ENCODE data around the gene WDR46.

WDR46 gene

DNA sequence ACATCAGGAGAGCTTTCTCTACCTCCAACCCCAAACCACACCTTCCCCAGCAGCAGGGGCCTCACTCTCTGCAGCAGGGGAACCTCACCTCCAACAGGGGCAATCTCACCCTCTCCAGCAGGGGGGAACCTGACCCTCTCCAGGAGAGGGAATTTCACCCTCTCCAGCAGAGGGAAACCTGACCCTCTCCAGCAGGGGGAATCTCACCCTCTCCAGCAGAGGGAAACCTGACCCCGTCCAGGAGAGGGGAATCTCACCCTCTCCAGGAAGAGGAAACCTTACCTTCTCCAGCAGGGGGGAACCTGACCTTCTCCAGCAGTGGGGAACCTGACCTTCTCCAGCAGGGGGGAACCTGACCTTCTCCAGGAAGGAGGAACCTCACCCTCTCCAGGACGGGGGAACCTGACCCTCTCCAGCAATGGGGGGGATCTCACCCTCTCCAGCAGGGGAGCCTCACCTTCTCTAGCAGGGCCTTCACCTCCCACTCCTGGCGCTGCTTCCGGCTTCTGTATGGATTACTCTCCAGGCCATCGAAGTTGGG is 9.0 kb downstream of the WDR46 start (continued):
- TF ChIP-seq, protein P1, sequence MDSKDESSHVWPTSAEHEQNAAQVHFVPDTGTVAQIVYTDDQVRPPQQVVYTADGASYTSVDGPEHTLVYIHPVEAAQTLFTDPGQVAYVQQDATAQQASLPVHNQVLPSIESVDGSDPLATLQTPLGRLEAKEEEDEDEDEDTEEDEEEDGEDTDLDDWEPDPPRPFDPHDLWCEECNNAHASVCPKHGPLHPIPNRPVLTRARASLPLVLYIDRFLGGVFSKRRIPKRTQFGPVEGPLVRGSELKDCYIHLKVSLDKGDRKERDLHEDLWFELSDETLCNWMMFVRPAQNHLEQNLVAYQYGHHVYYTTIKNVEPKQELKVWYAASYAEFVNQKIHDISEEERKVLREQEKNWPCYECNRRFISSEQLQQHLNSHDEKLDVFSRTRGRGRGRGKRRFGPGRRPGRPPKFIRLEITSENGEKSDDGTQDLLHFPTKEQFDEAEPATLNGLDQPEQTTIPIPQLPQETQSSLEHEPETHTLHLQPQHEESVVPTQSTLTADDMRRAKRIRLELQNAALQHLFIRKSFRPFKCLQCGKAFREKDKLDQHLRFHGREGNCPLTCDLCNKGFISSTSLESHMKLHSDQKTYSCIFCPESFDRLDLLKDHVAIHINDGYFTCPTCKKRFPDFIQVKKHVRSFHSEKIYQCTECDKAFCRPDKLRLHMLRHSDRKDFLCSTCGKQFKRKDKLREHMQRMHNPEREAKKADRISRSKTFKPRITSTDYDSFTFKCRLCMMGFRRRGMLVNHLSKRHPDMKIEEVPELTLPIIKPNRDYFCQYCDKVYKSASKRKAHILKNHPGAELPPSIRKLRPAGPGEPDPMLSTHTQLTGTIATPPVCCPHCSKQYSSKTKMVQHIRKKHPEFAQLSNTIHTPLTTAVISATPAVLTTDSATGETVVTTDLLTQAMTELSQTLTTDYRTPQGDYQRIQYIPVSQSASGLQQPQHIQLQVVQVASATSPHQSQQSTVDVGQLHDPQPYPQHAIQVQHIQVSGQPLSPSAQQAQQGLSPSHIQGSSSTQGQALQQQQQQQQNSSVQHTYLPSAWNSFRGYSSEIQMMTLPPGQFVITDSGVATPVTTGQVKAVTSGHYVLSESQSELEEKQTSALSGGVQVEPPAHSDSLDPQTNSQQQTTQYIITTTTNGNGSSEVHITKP (tag by site-specific recombination; IDR thresholded peaks at IDR 0.05): peak; percentile 98
- TF ChIP-seq, protein P2, sequence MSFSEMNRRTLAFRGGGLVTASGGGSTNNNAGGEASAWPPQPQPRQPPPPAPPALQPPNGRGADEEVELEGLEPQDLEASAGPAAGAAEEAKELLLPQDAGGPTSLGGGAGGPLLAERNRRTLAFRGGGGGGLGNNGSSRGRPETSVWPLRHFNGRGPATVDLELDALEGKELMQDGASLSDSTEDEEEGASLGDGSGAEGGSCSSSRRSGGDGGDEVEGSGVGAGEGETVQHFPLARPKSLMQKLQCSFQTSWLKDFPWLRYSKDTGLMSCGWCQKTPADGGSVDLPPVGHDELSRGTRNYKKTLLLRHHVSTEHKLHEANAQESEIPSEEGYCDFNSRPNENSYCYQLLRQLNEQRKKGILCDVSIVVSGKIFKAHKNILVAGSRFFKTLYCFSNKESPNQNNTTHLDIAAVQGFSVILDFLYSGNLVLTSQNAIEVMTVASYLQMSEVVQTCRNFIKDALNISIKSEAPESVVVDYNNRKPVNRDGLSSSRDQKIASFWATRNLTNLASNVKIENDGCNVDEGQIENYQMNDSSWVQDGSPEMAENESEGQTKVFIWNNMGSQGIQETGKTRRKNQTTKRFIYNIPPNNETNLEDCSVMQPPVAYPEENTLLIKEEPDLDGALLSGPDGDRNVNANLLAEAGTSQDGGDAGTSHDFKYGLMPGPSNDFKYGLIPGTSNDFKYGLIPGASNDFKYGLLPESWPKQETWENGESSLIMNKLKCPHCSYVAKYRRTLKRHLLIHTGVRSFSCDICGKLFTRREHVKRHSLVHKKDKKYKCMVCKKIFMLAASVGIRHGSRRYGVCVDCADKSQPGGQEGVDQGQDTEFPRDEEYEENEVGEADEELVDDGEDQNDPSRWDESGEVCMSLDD (tag by site-specific recombination; IDR thresholded peaks at IDR 0.05): 0 out of 2 replicates have a peak, but pooled peaks have one; percentile 25
- no peak for TF ChIP-seq ZNF600 (tag by site-specific recombination; IDR thresholded peaks at IDR 0.05)
- TF ChIP-seq ZNF133 (tag by site-specific recombination; IDR thresholded peaks at IDR 0.05): no peak
- TF ChIP-seq ZNF112 (tag by site-specific recombination; IDR thresholded peaks at IDR 0.05): no peak
- TF ChIP-seq ZNF184 (tag by site-specific recombination; IDR thresholded peaks at IDR 0.05): no peak
- TF ChIP-seq ZNF146 (tag by site-specific recombination; IDR thresholded peaks at IDR 0.05): no peak
- no peak for TF ChIP-seq ZNF530 (tag by site-specific recombination; IDR thresholded peaks at IDR 0.05; ENCODE audit: low read depth)
- peak; percentile 92 for TF ChIP-seq PRDM1 (tag by site-specific recombination; IDR thresholded peaks at IDR 0.05)
- TF ChIP-seq ZBTB17 (tag by site-specific recombination; IDR thresholded peaks at IDR 0.05): 0 out of 2 replicates have a peak, but pooled peaks have one; percentile 46
- TF ChIP-seq ZBTB20 (tag by site-specific recombination; IDR thresholded peaks at IDR 0.05): 0 out of 2 replicates have a peak, but pooled peaks have one; percentile 22
- TF ChIP-seq, protein P3, sequence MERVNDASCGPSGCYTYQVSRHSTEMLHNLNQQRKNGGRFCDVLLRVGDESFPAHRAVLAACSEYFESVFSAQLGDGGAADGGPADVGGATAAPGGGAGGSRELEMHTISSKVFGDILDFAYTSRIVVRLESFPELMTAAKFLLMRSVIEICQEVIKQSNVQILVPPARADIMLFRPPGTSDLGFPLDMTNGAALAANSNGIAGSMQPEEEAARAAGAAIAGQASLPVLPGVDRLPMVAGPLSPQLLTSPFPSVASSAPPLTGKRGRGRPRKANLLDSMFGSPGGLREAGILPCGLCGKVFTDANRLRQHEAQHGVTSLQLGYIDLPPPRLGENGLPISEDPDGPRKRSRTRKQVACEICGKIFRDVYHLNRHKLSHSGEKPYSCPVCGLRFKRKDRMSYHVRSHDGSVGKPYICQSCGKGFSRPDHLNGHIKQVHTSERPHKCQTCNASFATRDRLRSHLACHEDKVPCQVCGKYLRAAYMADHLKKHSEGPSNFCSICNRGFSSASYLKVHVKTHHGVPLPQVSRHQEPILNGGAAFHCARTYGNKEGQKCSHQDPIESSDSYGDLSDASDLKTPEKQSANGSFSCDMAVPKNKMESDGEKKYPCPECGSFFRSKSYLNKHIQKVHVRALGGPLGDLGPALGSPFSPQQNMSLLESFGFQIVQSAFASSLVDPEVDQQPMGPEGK (tag by site-specific recombination; IDR thresholded peaks at IDR 0.05): peak; percentile 57
- TF ChIP-seq, protein P4, sequence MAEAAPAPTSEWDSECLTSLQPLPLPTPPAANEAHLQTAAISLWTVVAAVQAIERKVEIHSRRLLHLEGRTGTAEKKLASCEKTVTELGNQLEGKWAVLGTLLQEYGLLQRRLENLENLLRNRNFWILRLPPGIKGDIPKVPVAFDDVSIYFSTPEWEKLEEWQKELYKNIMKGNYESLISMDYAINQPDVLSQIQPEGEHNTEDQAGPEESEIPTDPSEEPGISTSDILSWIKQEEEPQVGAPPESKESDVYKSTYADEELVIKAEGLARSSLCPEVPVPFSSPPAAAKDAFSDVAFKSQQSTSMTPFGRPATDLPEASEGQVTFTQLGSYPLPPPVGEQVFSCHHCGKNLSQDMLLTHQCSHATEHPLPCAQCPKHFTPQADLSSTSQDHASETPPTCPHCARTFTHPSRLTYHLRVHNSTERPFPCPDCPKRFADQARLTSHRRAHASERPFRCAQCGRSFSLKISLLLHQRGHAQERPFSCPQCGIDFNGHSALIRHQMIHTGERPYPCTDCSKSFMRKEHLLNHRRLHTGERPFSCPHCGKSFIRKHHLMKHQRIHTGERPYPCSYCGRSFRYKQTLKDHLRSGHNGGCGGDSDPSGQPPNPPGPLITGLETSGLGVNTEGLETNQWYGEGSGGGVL (tag by site-specific recombination; IDR thresholded peaks at IDR 0.05): peak; percentile 84
- TF ChIP-seq REPIN1 (tag by site-specific recombination; IDR thresholded peaks at IDR 0.05; ENCODE audit: low read depth): no peak

DNA sequence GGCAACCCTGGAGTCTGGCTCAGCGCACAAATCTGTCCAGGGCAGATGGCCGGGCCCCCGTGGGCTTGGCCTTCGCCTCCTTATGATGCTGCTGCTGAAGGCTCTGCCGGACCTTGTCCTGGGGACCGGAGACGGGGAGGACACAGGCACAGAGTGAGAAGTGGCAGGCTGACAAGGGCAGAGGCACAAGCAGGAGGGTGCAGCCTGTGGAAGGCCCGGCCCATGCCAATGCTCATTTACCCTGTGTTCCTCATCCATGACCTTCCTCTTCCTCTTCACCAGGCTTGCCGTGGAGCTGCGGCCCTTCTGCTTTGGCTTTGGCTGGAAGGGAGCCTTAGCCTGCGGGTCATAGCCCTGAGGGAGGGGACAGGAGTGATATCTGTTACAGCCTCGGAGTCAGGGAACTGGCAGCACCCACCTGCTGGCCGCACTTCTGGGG is 9.8 kb downstream of the WDR46 start:
- Histone ChIP-seq H3K9me3 (ENCODE audit: control insufficient read depth, insufficient read depth, low read depth, low read length) (no peaks in the 10 kb centered on the region), H3K4me3 (ENCODE audit: low read depth, low read length) (no peak overlapping the region), H3K27ac (ENCODE audit: extremely low read depth, low read depth, low read length) (no peak overlapping the region; the same call in 1 of the 2 replicates), H3K36me3 (ENCODE audit: control insufficient read depth in 2 of 2, insufficient read depth in 1 of 2, low read length in 2 of 2) (peaks cover 26 to 80% of the 10 kb centered on the region in 2 experiments), H3K4me1 (ENCODE audit: control insufficient read depth, insufficient read depth, low read length) (peaks cover 21% of the 10 kb centered on the region)
- CTCF ChIA-PET: interaction anchor here (0.6 to 2.7 kb wide), 20 partner anchors 9 to 276 kb away, joined by 3 to 13 read pairs (median 4); partner anchors contain the start of genes HSD17B8, RGL2 and WDR46
- POLR2A ChIA-PET: interaction anchor here (0.6 to 6.5 kb wide), 4 partner anchors 11 to 308 kb away, joined by 3 to 92 read pairs (median 6); partner anchors contain the start of genes PFDN6 and WDR46
- TF ChIP-seq ZNF404 (tag by site-specific recombination; IDR thresholded peaks at IDR 0.05) (no peak), ZNF2 (tag by site-specific recombination; IDR thresholded peaks at IDR 0.05) (no peak), ZNF785 (tag by site-specific recombination; IDR thresholded peaks at IDR 0.05) (no peak)
- TF ChIP-seq, protein P5, sequence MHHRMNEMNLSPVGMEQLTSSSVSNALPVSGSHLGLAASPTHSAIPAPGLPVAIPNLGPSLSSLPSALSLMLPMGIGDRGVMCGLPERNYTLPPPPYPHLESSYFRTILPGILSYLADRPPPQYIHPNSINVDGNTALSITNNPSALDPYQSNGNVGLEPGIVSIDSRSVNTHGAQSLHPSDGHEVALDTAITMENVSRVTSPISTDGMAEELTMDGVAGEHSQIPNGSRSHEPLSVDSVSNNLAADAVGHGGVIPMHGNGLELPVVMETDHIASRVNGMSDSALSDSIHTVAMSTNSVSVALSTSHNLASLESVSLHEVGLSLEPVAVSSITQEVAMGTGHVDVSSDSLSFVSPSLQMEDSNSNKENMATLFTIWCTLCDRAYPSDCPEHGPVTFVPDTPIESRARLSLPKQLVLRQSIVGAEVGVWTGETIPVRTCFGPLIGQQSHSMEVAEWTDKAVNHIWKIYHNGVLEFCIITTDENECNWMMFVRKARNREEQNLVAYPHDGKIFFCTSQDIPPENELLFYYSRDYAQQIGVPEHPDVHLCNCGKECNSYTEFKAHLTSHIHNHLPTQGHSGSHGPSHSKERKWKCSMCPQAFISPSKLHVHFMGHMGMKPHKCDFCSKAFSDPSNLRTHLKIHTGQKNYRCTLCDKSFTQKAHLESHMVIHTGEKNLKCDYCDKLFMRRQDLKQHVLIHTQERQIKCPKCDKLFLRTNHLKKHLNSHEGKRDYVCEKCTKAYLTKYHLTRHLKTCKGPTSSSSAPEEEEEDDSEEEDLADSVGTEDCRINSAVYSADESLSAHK (tag by site-specific recombination; IDR thresholded peaks at IDR 0.05): no peak
- TF ChIP-seq, protein P6, sequence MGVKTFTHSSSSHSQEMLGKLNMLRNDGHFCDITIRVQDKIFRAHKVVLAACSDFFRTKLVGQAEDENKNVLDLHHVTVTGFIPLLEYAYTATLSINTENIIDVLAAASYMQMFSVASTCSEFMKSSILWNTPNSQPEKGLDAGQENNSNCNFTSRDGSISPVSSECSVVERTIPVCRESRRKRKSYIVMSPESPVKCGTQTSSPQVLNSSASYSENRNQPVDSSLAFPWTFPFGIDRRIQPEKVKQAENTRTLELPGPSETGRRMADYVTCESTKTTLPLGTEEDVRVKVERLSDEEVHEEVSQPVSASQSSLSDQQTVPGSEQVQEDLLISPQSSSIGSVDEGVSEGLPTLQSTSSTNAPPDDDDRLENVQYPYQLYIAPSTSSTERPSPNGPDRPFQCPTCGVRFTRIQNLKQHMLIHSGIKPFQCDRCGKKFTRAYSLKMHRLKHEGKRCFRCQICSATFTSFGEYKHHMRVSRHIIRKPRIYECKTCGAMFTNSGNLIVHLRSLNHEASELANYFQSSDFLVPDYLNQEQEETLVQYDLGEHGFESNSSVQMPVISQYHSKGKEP (tag by site-specific recombination; IDR thresholded peaks at IDR 0.05): no peak
- TF ChIP-seq, protein P7, sequence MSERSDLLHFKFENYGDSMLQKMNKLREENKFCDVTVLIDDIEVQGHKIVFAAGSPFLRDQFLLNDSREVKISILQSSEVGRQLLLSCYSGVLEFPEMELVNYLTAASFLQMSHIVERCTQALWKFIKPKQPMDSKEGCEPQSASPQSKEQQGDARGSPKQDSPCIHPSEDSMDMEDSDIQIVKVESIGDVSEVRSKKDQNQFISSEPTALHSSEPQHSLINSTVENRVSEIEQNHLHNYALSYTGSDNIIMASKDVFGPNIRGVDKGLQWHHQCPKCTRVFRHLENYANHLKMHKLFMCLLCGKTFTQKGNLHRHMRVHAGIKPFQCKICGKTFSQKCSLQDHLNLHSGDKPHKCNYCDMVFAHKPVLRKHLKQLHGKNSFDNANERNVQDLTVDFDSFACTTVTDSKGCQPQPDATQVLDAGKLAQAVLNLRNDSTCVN (tag by site-specific recombination; optimal IDR thresholded peaks at IDR 0.05): no peak

All from HEK293 (cell line).